DOHH2 (cell line): ENCODE data around the gene DIP2C.

Experiments
- H3F3A ChIP-seq: fragments of 200-600 bp; sonication (generic), shearing (Covaris generic); 2 replicates; pipeline ENCODE4 v1.6.0; 2016; ENCODE audit warnings: antibody characterized with exemption, mild to moderate bottlenecking; ENCODE audit not compliant: control insufficient read depth, insufficient read depth
- H3K27ac ChIP-seq: fragments of 200-600 bp; sonication (generic); 2 replicates; pipeline ENCODE4 v1.5.1; 2014; ENCODE audit warnings: low read depth, mild to moderate bottlenecking, low read length, moderate library complexity
- H3K27me3 ChIP-seq: fragments of 200-600 bp; sonication (generic); 2 replicates; pipeline ENCODE4 v1.6.1; 2014; ENCODE audit warnings: mild to moderate bottlenecking, low read length, mixed read lengths; ENCODE audit not compliant: control insufficient read depth
- H3K36me3 ChIP-seq: fragments of 200-600 bp; sonication (generic); 2 replicates; pipeline ENCODE4 v1.6.1; 2014; ENCODE audit warnings: mild to moderate bottlenecking, low read length, moderate library complexity, mixed read lengths; ENCODE audit not compliant: control insufficient read depth
- H3K4me1 ChIP-seq: fragments of 200-600 bp; sonication (generic); 2 replicates; pipeline ENCODE4 v1.6.1; 2014; ENCODE audit warnings: mild to moderate bottlenecking, low read length, mixed read lengths; ENCODE audit not compliant: control insufficient read depth
- H3K4me2 ChIP-seq: fragments of 200-600 bp; sonication (generic); 2 replicates; pipeline ENCODE4 v1.6.0; 2014; ENCODE audit warnings: mild to moderate bottlenecking, low read length, moderate library complexity
- H3K4me3 ChIP-seq: fragments of 200-600 bp; sonication (generic); 2 replicates; pipeline ENCODE4 v1.5.1; 2014; ENCODE audit warnings: mild to moderate bottlenecking, low read length, mixed read lengths
- H3K79me2 ChIP-seq: fragments of 200-600 bp; sonication (generic); 2 replicates; pipeline ENCODE4 v1.6.1; 2014; ENCODE audit warnings: mild to moderate bottlenecking, low read length, mixed read lengths; ENCODE audit not compliant: control insufficient read depth
- H3K9me2 ChIP-seq: fragments of 200-600 bp; sonication (generic); replicated peaks from 2 replicates; pipeline ENCODE4 v1.6.1; 2014; ENCODE audit warnings: mild to moderate bottlenecking, low read length, mixed read lengths; ENCODE audit not compliant: control insufficient read depth
- H3K9me3 ChIP-seq: fragments of 200-600 bp; sonication (generic); 2 replicates; pipeline ENCODE4 v1.6.1; 2014; ENCODE audit warnings: antibody characterized with exemption, low read length, mixed read lengths; ENCODE audit not compliant: control insufficient read depth, insufficient read depth
- H4K20me1 ChIP-seq: fragments of 200-600 bp; sonication (generic); 2 replicates; pipeline ENCODE4 v1.6.0; 2014; ENCODE audit warnings: low read depth, mild to moderate bottlenecking, antibody characterized with exemption, low read length, moderate library complexity; ENCODE audit not compliant: control insufficient read depth, insufficient read depth
- EZH2phosphoT487 ChIP-seq: fragments of 200-600 bp; sonication (generic); IDR thresholded peaks from 2 replicates; pipeline ENCODE4 v1.6.1; 2017; ENCODE audit warnings: borderline replicate concordance, mild to moderate bottlenecking, antibody characterized with exemption, low read length, moderate library complexity, mixed read lengths
- TF ChIP-seq, protein P1 (sequence below): fragments of 200-600 bp; sonication (generic); IDR thresholded peaks from one replicate; pipeline ENCODE4 v1.5.1; 2014; ENCODE audit warnings: antibody characterized with exemption, mild to moderate bottlenecking, low read depth, low read length; ENCODE audit not compliant: poor library complexity, severe bottlenecking

DIP2C gene

DNA sequence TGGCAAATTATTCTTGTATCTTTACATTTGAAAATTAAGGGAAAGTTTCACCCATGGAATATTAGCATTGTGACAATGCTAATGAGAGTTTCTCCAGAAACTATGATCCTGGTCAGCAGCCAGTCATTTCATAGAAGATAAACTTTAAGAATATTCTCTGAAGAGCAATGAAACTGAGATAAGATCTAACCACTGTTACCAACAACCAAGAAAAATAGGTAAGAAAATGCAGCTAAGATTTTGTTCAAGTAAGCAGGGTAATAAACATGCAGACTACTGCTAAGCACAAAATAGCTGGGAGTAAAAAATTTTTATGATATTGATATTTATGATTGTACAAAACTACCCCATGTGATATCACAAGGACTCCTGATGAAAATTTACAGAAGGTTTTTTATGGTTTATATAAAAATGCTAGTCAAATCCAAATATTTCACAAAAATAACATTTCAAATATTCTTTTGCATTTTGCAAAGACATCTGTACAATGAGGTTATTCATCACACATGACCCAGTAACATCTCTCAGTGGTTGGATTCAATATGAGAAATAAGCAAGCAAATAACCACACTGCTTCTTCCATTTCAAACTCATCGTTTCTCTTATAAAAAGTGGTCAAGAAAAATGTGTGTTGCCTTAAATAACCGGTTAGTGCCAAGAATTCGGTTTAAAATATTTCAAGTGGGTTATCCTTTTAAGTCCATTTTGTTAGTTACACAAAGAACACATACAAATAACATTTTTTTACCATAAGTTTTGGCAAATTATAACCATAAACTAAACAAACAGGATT is 251.6 kb downstream of the DIP2C start:
- Histone ChIP-seq H3F3A (peaks cover 12% of the 10 kb centered on the region), H3K9me2 (no peaks in the 10 kb centered on the region), H3K4me1 (no peaks in the 10 kb centered on the region), H3K27ac (no peak overlapping the region), H3K27me3 (no peaks in the 10 kb centered on the region), H3K9me3 (no peaks in the 10 kb centered on the region), H3K4me3 (no peak overlapping the region), H3K36me3 (peaks cover 50% of the 10 kb centered on the region), H3K79me2 (no peaks in the 10 kb centered on the region), H3K4me2 (no peak overlapping the region), H4K20me1 (no peaks in the 10 kb centered on the region; the same call in 1 of the 2 replicates)
- TF ChIP-seq EZH2phosphoT487, result no peak
- TF ChIP-seq, protein P1, sequence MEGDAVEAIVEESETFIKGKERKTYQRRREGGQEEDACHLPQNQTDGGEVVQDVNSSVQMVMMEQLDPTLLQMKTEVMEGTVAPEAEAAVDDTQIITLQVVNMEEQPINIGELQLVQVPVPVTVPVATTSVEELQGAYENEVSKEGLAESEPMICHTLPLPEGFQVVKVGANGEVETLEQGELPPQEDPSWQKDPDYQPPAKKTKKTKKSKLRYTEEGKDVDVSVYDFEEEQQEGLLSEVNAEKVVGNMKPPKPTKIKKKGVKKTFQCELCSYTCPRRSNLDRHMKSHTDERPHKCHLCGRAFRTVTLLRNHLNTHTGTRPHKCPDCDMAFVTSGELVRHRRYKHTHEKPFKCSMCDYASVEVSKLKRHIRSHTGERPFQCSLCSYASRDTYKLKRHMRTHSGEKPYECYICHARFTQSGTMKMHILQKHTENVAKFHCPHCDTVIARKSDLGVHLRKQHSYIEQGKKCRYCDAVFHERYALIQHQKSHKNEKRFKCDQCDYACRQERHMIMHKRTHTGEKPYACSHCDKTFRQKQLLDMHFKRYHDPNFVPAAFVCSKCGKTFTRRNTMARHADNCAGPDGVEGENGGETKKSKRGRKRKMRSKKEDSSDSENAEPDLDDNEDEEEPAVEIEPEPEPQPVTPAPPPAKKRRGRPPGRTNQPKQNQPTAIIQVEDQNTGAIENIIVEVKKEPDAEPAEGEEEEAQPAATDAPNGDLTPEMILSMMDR, result no peak

DNA sequence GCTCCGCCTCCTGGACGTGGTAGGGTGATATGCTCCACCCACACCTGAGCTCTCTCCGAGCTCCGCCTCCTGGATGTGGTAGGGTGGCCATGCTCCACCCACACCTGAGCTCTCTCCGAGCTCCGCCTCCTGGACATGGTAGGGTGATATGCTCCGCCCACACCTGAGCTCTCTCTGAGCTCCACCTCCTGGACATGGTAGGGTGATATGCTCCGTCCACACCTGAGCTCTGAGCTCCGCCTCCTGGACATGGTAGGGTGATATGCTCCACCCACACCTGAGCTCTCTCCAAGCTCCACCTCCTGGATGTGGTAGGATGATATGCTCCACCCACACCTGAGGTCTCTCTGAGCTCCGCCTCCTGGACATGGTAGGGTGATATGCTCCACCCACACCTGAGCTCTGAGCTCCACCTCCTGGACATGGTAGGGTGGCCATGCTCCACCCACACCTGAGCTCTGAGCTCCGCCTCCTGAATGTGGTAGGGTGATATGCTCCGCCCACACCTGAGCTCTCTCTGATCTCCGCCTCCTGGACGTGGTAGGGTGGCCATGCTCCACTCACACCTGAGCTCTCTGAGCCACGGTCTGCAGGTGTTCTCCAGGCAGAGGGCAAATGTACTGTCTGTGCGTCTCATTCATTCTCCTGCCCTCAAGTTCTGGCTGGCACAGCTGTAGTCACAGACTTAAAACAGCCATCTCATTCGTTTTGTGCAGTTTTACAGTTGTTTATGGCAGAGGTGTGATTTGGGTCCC is 252.4 kb downstream of the DIP2C start:
- Histone ChIP-seq H3K9me2 (no peaks in the 10 kb centered on the region), H3F3A (peaks cover 9% of the 10 kb centered on the region), H3K4me2 (no peak overlapping the region), H3K36me3 (peaks cover 53% of the 10 kb centered on the region), H3K9me3 (no peaks in the 10 kb centered on the region), H3K27ac (no peak overlapping the region), H3K79me2 (no peaks in the 10 kb centered on the region), H3K4me1 (no peaks in the 10 kb centered on the region), H3K27me3 (no peaks in the 10 kb centered on the region), H4K20me1 (no peaks in the 10 kb centered on the region; the same call in 1 of the 2 replicates), H3K4me3 (no peak overlapping the region)
- TF ChIP-seq, protein P1, result no peak
- no peak for TF ChIP-seq EZH2phosphoT487

DNA sequence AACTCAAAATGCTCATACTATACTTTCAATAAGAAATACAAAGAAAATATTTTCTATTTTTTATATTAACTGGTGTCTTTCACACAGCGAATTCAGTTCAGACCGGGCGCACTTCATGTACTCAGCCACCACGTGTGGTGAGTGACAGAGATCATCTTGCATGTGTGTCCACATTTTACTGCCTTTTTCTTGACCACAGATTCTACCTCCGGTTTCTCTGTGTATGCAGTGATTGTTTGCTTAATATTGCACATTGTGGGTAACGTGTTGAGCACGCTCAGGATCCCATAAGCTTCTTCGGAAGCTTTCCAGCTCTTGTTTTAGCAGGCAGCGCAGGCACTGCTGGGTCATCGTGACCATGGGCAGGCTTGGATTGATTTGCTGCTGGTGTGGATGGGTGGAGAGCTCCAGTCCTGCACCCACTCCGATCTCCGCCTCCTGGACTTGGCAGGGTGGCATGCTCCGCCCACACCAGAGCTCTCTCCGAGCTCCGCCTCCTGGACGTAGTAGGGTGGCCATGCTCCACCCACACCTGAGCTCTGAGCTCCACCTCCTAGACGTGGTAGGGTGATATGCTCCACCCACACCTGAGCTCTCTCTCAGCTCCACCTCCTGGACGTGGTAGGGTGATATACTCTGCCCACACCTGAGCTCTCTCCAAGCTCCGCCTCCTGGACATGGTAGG is 253.3 kb downstream of the DIP2C start:
- no peaks in the 10 kb centered on the region for H3K9me3 ChIP-seq
- H3K27me3 ChIP-seq, result no peaks in the 10 kb centered on the region
- H4K20me1 ChIP-seq, result no peaks in the 10 kb centered on the region; the same call in 1 of the 2 replicates
- H3K4me3 ChIP-seq, result no peak overlapping the region
- no peaks in the 10 kb centered on the region for H3K79me2 ChIP-seq
- H3K36me3 ChIP-seq, result peaks cover 44% of the 10 kb centered on the region
- H3K4me1 ChIP-seq, result no peaks in the 10 kb centered on the region
- no peak overlapping the region for H3K4me2 ChIP-seq
- no peak for TF ChIP-seq EZH2phosphoT487
- TF ChIP-seq, protein P1, result no peak
- H3F3A ChIP-seq, result peaks cover 9% of the 10 kb centered on the region
- no peaks in the 10 kb centered on the region for H3K9me2 ChIP-seq
- no peak overlapping the region for H3K27ac ChIP-seq
